A549 treated with CpdA at 1 μM for 4 hours (cell line): ENCODE results near the gene SELENOH. TPM values are rescaled to one million over a fixed set of nuclear protein-coding genes. Genes with fewer than 3 reads are reported as not detected.

Experiments
- total RNA-seq: library from RNA; stranded (reverse); fragments of 200-300 nt; extraction: Qiagen RNA extraction; gene quantifications from 5 replicates; pipeline ENCODE4 v1.2.3, GENCODE V29; 2022; ENCODE audit warnings: low read depth

Gene SELENOH
- 109 to 155 TPM (median 142 TPM) in 5 replicates for total RNA-seq

GRCh38 chr11:57741132-57742086 lies at the start of gene SELENOH:
SELENOH (plus strand) TSS chr11:57741491; CDS start chr11:57741596, 105 bp downstream.

GRCh38 chr11:57711414-57712255 lies 29.7 kb upstream of the SELENOH start, which contains the start of gene MED19:
MED19 (minus strand) TSS chr11:57712215; CDS start chr11:57712179, 36 bp downstream.

GRCh38 chr11:57712256-57713150 lies 28.8 kb upstream of the SELENOH start, which contains the start of gene TMX2:
TMX2 (plus strand) TSS chr11:57712593; CDS start chr11:57712619, 26 bp downstream.

GRCh38 chr11:57751676-57752253 lies 10.5 kb downstream of the SELENOH start, which contains the start of gene BTBD18:
BTBD18 (minus strand) TSS chr11:57751819; CDS start chr11:57751188, 631 bp downstream.

GRCh38 chr11:57761301-57762234 lies 20.3 kb downstream of the SELENOH start, which contains the start of gene CTNND1:
CTNND1 (plus strand) TSS chr11:57761802; CDS start chr11:57791479, 29,677 bp downstream.

Other genes with a start within 250 kb of the SELENOH start
- 2.8 to 4.0 TPM (median 3.8 TPM) in 5 replicates for gene SLC43A1, start 225.8 kb upstream of the SELENOH start, total RNA-seq
- gene TIMM10, start 210.7 kb upstream of the SELENOH start, total RNA-seq: 159 to 183 TPM (median 179 TPM) in 5 replicates
- not detected in 5 replicates for gene SMTNL1, start 203.9 kb upstream of the SELENOH start, total RNA-seq
- 27.0 to 32.5 TPM (median 30.1 TPM) in 5 replicates for gene UBE2L6, start 173.8 kb upstream of the SELENOH start, total RNA-seq
- gene SERPING1, start 143.8 kb upstream of the SELENOH start, total RNA-seq: 0.37 to 1.1 TPM (median 0.64 TPM) in 5 replicates
- gene YPEL4, start 91.6 kb upstream of the SELENOH start, total RNA-seq: 0.16 to 0.43 TPM (median 0.32 TPM) in 5 replicates
- 28.0 to 33.4 TPM (median 30.8 TPM) in 5 replicates for gene CLP1, start 83.7 kb upstream of the SELENOH start, total RNA-seq
- 69.2 to 78.2 TPM (median 74.6 TPM) in 5 replicates for gene ZDHHC5, start 73.4 kb upstream of the SELENOH start, total RNA-seq
- 23.5 to 33.9 TPM (median 32.1 TPM) in 5 replicates for gene MED19, start 29.3 kb upstream of the SELENOH start, total RNA-seq
- 153 to 171 TPM (median 156 TPM) in 5 replicates for gene TMX2, start 28.9 kb upstream of the SELENOH start, total RNA-seq
- not detected in 5 replicates for gene BTBD18, start 10.3 kb downstream of the SELENOH start, total RNA-seq
- 56.8 to 69.6 TPM (median 66.6 TPM) in 5 replicates for gene CTNND1, start 20.3 kb downstream of the SELENOH start, total RNA-seq